ENCODE measurements around the gene FARP1.

DNA sequence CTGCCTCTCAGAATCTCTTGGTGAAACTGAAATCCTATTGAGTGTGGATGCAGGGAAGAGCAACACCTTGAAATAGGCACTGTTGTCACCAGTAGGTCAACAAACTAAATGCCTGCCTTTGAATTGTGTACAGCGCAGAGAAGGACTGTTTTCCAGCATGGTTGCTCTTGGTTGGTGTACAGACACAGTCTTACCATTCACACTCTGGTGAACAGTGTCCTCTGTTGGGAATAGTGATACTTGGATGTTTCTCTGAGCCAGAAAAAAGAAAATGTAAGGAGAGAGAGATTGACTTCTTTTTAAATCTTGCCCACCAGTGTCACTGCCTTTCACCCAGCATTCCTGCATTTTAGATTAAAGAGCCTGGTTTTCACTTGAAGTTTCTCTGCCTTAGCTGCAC is 254.3 kb downstream of the FARP1 start:
- TF ChIP-seq, protein P1, sequence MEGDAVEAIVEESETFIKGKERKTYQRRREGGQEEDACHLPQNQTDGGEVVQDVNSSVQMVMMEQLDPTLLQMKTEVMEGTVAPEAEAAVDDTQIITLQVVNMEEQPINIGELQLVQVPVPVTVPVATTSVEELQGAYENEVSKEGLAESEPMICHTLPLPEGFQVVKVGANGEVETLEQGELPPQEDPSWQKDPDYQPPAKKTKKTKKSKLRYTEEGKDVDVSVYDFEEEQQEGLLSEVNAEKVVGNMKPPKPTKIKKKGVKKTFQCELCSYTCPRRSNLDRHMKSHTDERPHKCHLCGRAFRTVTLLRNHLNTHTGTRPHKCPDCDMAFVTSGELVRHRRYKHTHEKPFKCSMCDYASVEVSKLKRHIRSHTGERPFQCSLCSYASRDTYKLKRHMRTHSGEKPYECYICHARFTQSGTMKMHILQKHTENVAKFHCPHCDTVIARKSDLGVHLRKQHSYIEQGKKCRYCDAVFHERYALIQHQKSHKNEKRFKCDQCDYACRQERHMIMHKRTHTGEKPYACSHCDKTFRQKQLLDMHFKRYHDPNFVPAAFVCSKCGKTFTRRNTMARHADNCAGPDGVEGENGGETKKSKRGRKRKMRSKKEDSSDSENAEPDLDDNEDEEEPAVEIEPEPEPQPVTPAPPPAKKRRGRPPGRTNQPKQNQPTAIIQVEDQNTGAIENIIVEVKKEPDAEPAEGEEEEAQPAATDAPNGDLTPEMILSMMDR (IDR thresholded peaks at IDR 0.05): no peak
- TF ChIP-seq FOXJ3 (CRISPR knock-in tag; IDR thresholded peaks at IDR 0.05; ENCODE audit: borderline replicate concordance) (no peak), ELF4 (CRISPR knock-in tag; IDR thresholded peaks at IDR 0.05; ENCODE audit: low read depth) (no peak), NR2C2 (CRISPR knock-in tag; IDR thresholded peaks at IDR 0.05) (no peak), SP1 (CRISPR knock-in tag; conservative IDR thresholded peaks at IDR 0.05) (no peak), ZNF121 (CRISPR knock-in tag; IDR thresholded peaks at IDR 0.05) (no peak)
- TF ChIP-seq, protein P2, sequence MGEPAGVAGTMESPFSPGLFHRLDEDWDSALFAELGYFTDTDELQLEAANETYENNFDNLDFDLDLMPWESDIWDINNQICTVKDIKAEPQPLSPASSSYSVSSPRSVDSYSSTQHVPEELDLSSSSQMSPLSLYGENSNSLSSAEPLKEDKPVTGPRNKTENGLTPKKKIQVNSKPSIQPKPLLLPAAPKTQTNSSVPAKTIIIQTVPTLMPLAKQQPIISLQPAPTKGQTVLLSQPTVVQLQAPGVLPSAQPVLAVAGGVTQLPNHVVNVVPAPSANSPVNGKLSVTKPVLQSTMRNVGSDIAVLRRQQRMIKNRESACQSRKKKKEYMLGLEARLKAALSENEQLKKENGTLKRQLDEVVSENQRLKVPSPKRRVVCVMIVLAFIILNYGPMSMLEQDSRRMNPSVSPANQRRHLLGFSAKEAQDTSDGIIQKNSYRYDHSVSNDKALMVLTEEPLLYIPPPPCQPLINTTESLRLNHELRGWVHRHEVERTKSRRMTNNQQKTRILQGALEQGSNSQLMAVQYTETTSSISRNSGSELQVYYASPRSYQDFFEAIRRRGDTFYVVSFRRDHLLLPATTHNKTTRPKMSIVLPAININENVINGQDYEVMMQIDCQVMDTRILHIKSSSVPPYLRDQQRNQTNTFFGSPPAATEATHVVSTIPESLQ (CRISPR knock-in tag; IDR thresholded peaks at IDR 0.05): no peak
- TF ChIP-seq, protein P3, sequence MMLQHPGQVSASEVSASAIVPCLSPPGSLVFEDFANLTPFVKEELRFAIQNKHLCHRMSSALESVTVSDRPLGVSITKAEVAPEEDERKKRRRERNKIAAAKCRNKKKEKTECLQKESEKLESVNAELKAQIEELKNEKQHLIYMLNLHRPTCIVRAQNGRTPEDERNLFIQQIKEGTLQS (CRISPR knock-in tag; conservative IDR thresholded peaks at IDR 0.05): no peak
- TF ChIP-seq, protein P4, sequence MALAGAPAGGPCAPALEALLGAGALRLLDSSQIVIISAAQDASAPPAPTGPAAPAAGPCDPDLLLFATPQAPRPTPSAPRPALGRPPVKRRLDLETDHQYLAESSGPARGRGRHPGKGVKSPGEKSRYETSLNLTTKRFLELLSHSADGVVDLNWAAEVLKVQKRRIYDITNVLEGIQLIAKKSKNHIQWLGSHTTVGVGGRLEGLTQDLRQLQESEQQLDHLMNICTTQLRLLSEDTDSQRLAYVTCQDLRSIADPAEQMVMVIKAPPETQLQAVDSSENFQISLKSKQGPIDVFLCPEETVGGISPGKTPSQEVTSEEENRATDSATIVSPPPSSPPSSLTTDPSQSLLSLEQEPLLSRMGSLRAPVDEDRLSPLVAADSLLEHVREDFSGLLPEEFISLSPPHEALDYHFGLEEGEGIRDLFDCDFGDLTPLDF (CRISPR knock-in tag; IDR thresholded peaks at IDR 0.05): no peak
- TF ChIP-seq, protein P5, sequence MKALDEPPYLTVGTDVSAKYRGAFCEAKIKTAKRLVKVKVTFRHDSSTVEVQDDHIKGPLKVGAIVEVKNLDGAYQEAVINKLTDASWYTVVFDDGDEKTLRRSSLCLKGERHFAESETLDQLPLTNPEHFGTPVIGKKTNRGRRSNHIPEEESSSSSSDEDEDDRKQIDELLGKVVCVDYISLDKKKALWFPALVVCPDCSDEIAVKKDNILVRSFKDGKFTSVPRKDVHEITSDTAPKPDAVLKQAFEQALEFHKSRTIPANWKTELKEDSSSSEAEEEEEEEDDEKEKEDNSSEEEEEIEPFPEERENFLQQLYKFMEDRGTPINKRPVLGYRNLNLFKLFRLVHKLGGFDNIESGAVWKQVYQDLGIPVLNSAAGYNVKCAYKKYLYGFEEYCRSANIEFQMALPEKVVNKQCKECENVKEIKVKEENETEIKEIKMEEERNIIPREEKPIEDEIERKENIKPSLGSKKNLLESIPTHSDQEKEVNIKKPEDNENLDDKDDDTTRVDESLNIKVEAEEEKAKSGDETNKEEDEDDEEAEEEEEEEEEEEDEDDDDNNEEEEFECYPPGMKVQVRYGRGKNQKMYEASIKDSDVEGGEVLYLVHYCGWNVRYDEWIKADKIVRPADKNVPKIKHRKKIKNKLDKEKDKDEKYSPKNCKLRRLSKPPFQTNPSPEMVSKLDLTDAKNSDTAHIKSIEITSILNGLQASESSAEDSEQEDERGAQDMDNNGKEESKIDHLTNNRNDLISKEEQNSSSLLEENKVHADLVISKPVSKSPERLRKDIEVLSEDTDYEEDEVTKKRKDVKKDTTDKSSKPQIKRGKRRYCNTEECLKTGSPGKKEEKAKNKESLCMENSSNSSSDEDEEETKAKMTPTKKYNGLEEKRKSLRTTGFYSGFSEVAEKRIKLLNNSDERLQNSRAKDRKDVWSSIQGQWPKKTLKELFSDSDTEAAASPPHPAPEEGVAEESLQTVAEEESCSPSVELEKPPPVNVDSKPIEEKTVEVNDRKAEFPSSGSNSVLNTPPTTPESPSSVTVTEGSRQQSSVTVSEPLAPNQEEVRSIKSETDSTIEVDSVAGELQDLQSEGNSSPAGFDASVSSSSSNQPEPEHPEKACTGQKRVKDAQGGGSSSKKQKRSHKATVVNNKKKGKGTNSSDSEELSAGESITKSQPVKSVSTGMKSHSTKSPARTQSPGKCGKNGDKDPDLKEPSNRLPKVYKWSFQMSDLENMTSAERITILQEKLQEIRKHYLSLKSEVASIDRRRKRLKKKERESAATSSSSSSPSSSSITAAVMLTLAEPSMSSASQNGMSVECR (CRISPR knock-in tag; IDR thresholded peaks at IDR 0.05; ENCODE audit: borderline replicate concordance): no peak

Data from WTC11 (cell line).